GM21576 (cell line): ENCODE measurements around the gene PATZ1.
"Not testable (repeated sequence)": the region's sequence is repeated elsewhere in the genome, so short reads cannot be mapped to it uniquely, and the experiment has no call there.

ENCODE experiments used
- ATAC-seq: cut with Tn5 transposase; IDR thresholded peaks from one replicate; pipeline ENCODE4 v1.9.1; 2021; ENCODE audit warnings: mild to moderate bottlenecking, moderate library complexity; ENCODE audit not compliant: unreplicated experiment

PATZ1 gene

DNA sequence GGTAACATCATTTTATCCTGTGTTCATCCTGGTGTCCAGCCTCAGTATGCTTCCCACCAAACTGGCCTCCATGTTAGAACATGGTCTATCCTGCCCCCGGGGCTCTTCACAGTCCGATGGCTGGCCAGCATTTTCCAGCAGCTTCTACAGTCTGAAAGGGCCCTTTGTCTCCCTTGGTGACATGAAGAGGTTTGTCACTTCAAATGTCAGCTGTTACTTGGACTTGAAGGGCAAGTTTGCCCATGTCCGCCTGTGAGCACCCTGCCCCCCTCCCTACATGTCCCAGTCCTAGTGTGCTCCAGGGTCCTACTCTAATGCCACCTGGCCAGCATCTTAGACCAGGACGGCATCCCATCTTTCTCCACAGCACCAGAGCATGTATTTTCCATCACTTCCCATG, 24.7 kb downstream of the PATZ1 start:
- no peak for ATAC-seq

- not testable (repeated sequence) for ATAC-seq
Measured at GRCh38 chr22:31314220-31314619, 31.9 kb downstream of the PATZ1 start.

DNA sequence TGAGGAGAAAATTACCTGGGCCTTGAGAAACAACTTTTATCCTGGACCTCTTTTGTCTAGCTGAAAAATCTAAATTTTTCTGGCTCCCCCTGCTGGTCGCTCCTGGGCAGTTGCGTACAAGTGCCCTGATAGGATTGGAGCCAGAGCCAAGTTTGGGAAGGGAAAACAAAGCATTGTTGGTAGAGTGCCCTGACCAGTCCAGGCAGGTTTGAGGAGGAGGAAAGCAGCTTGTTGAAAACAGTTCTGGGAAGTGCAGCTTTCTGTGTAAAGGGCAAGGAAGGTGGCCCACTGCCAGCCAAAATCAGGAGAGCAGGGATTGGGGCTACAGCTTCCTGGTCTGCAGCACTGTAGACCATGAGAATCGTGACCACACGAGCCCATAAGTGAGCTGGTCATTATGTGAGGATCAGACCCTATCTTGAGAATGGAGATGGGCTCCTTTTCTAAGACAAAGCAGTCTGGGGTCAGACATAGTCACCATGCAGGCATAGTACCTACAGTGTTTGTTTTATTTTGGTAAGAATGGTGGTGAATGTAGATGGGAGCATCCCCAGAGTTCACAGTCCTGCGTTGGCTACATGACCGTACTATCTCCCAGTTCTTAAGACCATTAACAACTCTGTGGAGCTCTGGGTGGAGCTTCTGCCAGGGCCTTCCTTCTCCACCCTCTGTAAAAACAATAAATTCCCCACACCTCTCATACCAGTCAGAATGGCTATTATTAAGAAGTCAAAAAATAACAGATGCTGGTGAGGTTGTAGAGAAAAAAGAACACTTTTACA, 32.6 kb downstream of the PATZ1 start:
- no peak for ATAC-seq

GRCh38 chr22:31308181-31308580, 38.0 kb downstream of the PATZ1 start:
- ATAC-seq, result no peak

GRCh38 chr22:31305194-31305593, 41.0 kb downstream of the PATZ1 start:
- no peak for ATAC-seq

DNA sequence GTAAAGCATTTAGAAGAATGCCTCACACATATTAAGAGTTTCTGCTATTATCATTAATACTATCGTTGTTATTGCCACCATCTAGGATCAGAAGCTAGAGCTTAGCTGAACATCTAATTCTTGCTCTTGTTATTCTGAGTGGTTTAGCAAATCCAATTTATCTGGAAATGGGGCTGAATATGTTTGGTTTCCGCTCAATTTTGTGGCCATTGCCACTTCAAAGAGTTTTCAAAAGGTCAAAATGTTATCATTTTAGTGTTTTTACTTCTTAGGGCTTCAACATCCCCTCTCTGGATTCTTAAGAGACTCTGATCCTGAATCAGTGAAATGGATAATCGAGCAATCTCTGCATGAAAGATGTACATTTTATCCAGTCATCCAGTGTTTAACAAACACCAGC, 43.6 kb downstream of the PATZ1 start:
- ATAC-seq, result no peak

GRCh38 chr22:31302006-31302405, 44.1 kb downstream of the PATZ1 start:
- ATAC-seq, result no peak

DNA sequence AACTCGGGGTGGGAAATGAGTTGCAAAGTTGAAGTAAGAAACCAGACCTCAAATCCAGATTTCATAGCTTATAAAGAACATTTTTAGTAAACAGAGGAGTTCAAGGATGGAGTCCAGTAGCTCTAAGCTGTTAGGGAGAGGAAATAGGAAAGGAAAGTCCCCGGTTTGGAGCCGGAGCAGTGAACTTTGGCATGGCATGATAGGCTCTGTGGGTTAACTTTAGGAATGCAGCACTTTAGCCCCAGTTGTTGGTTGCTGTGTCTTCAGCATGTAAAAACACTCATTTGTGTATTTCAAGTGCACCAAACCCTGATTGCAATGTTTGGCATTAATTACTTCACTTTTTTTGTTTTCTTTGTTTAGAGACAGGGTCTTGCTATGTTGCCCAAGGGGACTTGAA, 45.2 kb downstream of the PATZ1 start:
- no peak for ATAC-seq

GRCh38 chr22:31295831-31296657, 50.1 kb downstream of the PATZ1 start:
- ATAC-seq, result no peak

GRCh38 chr22:31295360-31295759, 50.8 kb downstream of the PATZ1 start:
- ATAC-seq, result no peak

- no peak for ATAC-seq
Measured at GRCh38 chr22:31292236-31292989, 53.7 kb downstream of the PATZ1 start, which contains the start of gene PIK3IP1. TSS of gene PIK3IP1 (minus strand) at chr22:31292488. CDS start at chr22:31292344, 144 bp downstream.

DNA sequence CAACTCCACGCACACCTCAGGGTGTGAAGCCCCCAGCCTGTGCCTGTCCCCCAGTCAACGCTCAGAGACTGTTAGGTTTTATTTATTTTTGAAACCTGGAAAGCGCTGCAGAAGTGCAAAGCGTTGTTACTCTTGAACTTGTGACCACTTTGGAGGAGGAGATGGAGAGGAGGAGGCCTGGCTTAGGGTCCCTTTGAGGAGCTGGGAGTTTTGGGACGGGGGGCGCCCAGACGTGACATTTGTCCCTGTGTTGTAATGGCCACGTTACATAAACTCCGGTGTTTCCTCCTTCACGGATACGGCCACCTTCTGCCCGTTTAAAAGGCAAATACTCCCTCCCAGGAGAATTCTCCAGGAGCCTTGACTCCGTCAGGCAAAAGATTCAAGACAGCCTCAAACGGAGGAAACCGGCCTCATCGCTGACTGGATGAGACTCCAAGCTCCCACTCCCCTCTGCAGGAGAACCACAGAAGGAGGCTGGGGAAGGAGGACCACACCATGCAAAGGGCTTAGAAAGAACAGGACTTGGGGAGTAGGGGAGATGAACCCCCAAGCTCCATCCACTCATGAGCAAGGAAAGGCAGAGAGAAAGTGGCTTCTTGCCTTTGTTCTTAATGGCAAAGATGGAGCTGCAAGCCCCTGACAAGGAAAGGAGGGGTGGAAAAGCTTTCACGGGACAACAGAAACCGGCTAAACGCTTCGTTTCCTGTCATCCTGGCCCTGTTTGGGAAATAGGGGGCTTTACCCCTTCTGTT, 54.5 kb downstream of the PATZ1 start:
- ATAC-seq, result no peak

- peak; percentile 81 for ATAC-seq
Measured at GRCh38 chr22:31290494-31291471, 55.4 kb downstream of the PATZ1 start.

DNA sequence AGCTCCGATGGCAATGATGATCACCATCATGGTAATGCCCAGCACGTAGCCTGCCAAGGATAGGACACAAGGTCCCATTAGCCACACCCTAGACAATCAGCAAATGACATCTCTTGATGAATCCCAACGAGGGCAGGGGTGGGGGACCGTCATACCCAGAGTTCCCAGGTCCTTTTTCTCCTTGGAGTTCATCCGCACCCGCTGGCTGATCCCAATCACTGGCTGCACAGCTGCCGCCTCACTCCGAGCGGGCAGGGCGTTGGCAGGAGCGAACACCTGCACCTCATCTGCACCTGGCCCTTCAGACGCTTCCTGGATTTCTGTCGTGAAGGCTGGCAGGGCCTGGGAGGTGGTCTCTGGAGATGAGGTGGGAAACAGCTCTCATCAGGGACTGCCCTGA, 56.8 kb downstream of the PATZ1 start:
- no peak for ATAC-seq

DNA sequence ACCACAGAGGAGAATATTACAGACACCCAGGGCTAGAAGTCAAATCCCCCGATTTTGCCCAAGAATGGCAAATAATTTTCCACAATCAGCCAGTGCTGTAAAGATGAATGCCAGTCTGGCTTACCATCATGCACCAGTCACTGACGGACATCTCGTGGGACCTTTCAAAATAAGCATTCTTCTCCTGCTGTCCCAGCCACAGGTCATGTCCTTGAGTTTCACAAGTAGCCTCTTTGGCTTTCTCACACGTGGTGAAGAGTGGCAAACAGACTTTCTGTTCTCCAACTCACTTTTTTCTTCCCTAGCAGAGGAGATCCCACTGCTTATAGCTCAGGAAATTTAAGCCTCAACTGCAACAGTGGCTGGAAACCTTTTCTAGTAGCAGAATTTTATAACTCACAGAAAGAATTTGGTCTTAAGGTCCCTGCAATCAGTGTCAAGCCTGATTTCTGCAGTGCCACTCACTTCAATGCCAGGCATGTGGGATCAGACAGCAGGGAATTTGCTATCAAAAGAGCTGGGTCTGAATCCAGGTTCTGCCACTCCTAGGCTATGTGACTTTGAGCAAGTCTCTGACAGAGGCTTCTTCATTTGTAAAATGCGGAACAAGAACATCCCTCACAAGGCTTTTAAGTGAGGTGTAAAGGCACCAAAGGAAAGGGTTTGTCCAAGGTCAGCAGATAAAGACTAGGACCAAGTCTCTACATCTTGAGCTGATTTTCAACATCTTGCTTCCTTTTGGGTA, 57.5 kb downstream of the PATZ1 start:
- no peak for ATAC-seq

GRCh38 chr22:31287818-31288495, 58.2 kb downstream of the PATZ1 start:
- no peak for ATAC-seq

DNA sequence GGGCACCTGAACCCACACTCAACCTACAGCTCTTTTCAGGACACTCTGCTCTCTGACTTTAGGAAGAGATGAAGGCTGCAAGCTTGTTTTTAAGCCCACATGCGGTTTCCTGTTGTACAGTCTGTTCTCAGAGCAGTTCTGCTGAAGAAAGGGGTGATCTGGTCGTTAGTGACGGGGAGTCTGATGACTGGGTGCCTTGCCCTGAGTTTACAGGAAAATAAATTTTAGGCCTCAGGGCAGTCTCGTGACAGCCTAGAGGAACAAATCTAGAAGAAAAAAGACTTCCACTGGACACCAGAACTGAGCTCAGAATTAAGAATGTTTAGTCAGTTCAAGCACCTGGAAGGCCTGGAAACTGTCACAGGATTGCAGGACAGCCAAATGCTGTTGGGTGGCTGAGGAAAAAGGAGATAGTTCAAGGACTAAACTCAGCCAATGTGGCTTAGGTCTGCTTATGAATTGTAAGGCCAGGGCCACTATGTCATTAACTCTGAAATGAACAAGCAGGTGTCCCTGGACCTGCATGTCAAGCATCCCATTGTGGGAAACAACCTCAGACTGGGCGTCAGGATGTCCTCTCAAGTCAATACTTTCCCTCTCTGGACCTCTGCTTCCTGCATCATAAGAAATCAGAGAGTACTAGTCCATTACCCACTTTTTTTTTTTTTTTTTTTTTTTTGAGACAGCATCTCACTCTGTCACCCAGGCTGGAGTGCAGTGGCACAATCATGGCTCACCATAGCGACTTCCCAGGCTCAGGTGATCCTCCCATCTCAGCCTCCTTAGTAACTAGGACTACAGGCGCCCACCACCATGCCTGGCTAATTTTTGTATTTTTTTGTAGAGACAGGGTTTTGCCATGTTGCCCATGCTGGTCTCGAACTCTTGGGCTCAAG, 59.5 kb downstream of the PATZ1 start:
- no peak for ATAC-seq
